NCI-H526 (cell line): ENCODE measurements around the gene RSPH6A.

Experiments
- DNase-seq, 2 experiments: peaks; one replicate each; lab custom pipeline; 2025; lab: John Stamatoyannopoulos, UW

The RSPH6A gene

DNA sequence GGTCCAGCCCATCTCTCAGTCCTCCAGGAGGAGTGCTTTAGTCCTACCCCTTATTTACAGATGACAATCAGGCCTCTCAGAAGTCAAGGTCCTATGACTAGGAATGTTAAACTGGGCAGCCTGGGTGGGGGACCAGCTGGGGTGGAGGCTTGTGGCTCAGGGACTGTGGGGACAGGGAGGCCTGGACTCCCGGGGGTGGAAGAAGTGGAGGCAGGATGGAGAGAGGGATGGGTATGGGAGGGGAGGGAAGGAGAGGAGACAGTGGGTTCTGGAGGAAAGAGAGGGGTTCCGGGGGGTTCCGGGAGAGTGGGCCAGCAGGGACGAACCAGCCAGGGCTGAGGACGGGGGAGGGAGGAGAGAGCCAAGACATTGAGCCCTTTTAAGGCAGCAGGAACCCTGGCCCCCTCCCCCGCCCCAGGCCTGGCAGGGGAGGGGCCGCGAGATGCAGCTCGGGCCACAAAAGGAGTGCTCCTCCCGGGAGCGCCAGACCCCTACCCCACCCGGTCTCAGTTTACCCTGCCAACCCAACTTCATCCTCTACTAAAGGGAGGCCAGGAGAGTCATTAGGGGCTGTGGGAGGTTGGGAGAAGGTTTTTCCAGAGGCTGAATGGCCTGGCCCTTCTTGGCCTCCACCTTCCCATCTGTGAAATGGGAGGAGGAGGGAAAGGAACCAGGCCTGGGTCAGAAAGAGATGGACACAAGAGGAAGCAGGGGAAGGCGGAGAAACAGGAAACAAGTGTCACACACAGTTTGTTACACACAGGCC is 34.5 kb downstream of the RSPH6A start:
- DNase-seq, result no peak

GRCh38 chr19:45780146-45780447 is 35.0 kb downstream of the RSPH6A start:
- DNase-seq, result peak in 1 of 2 experiments; percentile 39

- peak; percentile 80 to 95 for DNase-seq
Measured at GRCh38 chr19:45779231-45780145, 35.6 kb downstream of the RSPH6A start.

DNA sequence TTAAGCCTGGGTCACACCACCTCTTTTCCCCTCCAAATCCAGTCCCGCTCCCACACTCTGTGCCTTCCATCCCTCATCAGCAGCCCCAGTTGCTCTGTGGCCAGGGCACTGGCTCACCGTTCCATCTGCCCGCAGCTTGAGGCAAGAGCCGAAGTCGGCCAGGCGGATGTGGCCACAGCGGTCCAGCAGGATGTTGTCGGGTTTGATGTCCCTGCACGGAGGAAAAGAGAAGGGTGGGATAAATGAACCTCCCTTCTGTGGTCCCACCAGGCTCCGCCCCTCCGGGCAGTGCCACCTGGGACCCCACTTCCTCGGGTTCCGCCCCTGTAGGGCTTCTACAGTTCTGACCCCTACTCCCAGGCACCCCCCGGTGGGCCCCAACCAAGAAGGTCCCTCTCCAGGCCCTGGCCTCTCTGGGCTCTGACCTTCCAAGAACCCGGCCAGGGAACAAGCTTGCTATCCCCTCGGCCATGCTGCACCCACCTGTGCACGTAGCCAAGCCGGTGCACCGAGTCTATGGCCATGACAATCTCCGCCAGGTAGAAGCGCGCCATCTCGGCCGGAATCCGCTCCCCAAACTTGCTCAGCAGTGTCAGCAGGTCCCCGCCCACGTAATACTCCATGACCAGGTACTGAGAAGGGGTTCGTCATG is 37.0 kb downstream of the RSPH6A start:
- no peak for DNase-seq

GRCh38 chr19:45777395-45777961 is 37.6 kb downstream of the RSPH6A start:
- no peak for DNase-seq

DNA sequence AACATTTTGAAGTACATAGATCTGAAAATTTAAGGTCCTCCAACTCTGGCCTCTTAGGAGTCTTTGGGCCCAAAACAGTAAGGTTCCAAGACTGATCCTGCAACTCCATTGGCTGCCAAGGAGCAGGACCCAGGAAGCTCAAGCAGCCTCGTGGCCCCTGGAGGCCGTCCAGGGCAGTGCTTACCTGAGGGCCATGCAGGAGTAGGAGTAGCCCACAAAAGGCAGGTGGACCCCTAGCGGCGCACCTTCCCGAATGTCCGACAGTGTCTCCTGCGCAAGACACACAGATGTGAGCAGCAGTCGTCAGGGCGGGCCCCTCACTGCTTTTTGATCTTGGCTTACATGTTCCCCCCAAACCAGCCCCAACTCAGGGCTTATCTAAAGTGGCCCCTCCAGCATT is 40.3 kb downstream of the RSPH6A start:
- DNase-seq, result no peak

DNA sequence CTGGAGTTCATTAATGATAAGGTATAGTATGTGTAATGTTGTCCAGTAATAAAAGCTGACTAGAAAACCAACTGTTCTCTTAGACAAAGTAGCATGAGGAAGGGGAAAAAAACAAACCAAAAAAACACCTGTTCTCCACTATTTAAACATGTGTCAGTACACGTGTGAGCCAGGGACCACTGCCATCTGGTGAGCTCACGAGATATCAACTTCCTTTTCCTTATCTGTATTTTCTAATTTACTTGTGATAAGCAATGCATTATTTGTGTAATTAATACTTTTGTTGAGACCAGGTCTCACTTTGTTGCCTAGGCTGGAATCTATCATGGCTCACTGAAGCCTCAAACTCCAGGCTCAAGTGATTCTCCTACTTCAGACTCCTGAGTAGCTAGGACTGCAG is 41.7 kb downstream of the RSPH6A start:
- no peak for DNase-seq

DNA sequence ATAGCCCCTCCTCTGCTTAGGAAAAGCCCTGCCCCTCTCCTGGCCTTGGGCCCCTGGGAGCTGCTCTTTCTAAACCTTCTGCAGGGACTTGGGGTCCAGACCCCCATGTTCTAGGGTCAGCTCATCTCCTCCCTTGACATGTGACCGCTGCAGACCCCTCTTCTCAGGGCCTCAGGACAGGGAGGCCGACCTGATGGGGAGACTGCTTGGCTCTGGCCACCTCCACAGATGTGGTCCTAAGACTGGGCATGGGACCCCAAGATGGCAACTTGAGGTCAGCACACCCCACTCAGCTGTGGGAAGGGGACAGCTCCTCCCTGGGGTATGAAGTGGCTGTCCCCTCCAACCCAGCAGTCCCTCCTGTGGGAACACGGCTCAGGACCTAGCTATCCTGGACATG is 42.2 kb downstream of the RSPH6A start:
- no peak for DNase-seq

GRCh38 chr19:45772130-45772840 is 42.8 kb downstream of the RSPH6A start:
- DNase-seq, result no peak

GRCh38 chr19:45771311-45771933 is 43.7 kb downstream of the RSPH6A start:
- no peak for DNase-seq

- peak; percentile 96 to 99 for DNase-seq
Measured at GRCh38 chr19:45770192-45771101, 44.7 kb downstream of the RSPH6A start.

DNA sequence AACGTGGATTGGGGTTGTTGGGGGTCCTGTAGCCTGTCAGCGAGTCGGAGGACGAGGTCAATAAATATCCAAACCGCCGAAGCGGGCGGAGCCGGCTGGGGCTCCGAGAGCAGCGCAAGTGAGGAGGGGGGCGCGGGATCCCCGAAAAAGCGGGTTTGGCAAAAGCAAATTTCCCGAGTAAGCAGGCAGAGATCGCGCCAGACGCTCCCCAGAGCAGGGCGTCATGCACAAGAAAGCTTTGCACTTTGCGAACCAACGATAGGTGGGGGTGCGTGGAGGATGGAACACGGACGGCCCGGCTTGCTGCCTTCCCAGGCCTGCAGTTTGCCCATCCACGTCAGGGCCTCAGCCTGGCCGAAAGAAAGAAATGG is 45.3 kb downstream of the RSPH6A start:
- no peak for DNase-seq

DNA sequence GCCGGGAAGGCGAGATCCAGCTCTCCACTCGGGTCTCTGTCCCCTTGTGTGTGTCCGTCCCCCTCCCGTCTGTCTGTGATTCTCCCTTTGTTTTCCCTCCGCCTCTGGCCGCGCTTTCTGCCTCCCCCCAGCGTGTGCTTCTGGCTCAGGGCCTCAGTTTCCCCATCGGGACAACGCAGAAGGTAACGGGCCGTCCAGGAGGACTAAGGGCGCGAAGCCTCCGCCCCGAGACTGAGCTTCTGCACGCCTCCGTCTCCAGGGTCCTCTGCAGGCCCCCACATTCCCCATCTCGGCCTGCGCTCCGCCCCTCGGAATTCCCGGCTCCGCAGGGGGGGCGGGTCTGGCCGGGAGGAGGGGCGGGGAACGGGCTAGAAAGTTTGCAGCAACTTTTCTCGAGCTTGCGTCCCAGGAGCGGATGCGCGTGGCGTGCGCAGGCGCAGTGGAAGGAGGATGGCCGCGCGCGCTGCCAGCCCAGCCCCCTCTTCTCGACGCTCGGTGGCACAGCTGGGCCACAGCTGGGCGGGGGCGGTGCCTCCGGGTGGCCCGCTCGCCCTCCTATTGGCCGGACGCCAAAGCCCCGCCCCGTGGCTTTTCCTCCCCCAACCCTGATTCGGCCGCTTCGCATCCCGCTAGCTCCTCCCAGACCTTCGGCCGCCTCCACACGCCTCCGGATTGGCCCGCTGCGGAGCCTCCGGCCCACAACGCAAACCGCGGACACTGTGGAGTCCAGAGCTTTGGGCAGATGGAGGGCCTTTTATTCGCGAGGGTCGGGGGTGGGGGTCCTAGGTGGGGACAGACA is 45.9 kb downstream of the RSPH6A start, which contains the start of gene SIX5:
TSS of gene SIX5 (minus strand) at position 269 of the 799 bp plus-strand sequence. CDS start 408 bp downstream, outside the sequence.
- peak; percentile 78 to 98 for DNase-seq

DNA sequence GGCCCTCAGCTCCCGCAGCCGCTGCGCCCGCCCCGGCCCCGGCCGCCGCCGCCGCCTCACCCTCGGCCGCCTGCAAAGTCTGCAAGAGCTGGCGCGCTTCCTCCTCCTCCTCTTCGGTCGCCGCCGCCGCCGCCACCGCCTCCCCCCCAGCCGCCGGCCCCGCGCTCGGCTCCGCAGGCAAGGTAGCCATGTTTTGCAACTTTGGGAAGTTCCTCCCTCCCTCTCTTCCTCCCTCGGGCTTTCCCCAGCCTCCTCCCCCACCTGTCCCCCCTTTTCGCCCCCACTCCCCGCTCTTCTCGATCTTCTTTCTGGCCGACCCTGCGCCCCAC is 46.5 kb downstream of the RSPH6A start:
- DNase-seq, result peak in 1 of 2 experiments; percentile 64

DNA sequence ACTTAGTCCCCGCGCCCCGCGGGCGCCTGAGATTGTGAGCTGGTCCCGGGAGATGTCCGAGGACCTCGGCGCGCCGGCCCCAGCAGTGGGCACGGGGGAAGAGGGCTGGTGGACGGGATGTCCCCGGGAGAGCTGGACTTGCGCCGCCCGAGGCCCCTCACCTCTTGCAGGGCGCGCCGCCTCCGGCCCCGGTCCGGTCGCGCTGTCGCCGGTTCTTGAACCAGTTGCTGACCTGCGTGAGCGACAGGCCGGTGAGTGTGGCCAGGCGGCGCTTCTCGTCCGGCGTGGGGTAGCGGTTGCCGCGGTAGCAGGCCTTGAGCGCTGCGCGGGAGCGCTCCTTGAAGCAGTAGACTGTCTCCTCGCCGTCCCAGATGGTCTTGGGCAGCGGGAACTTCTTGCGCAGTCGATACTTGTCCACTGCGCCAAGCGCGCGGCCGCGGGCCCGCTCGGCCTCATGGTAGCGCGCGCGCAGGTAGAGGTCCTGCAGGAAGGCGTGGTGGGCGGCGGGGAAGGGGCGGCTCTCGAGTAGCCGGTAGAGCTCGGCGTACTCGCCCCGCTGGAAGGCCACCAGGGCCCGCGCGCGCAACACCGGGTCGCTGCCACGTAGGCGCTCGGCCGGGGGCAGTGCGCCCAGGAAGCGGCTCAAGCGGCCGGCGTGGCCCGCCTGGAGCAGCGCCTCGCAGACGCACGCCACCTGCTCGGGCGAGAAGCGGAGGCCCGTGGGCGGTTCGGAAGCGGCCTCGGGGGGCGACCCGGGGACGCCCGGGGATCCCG is 47.0 kb downstream of the RSPH6A start:
- peak in 1 of 2 experiments; percentile 66 for DNase-seq

- peak in 1 of 2 experiments; percentile 59 for DNase-seq
Measured at GRCh38 chr19:45767410-45767880, 47.7 kb downstream of the RSPH6A start.

DNA sequence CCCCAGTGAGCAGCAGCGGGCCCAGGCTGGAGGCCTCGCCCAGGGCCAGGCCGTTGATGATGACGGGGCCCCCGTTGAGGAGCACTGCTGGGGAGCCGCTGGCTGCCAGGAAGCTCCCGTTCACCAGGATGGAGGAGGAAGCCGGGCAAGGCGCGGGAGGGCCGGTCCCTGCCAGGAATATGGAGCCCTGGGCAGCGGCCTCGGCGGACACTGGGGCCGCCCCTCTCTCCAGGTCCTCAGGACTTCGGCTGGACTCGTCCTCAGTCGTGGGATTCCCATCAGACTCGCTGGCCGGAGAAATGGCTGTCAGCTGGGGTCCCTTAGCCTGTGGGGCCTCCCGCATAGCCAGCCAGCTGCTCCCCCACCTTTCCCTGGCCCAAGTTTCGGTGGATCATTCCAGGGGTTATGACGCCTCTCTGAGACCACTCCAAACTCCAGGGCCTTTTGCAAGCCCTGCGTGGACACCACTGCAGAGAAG is 48.2 kb downstream of the RSPH6A start:
- no peak for DNase-seq

GRCh38 chr19:45766296-45766868 is 48.7 kb downstream of the RSPH6A start:
- DNase-seq, result no peak
